Stimulated activated CD8-positive, alpha-beta memory T cell treated with anti-CD3 and anti-CD28 coated beads, Interleukin-15, amount 100 ng/mL, for 48 hours (primary cell): ENCODE data around the gene OR6B1.
"Not testable (repeated sequence)": the region's sequence is repeated elsewhere in the genome, so short reads cannot be mapped to it uniquely, and the experiment has no call there.

Experiments
- DNase-seq, 2 donors: peaks; one replicate each; pipeline ENCODE4 v3.0.0-alpha.2; 2020; ENCODE audit warnings: low read depth in 2 of 2

OR6B1 gene

DNA sequence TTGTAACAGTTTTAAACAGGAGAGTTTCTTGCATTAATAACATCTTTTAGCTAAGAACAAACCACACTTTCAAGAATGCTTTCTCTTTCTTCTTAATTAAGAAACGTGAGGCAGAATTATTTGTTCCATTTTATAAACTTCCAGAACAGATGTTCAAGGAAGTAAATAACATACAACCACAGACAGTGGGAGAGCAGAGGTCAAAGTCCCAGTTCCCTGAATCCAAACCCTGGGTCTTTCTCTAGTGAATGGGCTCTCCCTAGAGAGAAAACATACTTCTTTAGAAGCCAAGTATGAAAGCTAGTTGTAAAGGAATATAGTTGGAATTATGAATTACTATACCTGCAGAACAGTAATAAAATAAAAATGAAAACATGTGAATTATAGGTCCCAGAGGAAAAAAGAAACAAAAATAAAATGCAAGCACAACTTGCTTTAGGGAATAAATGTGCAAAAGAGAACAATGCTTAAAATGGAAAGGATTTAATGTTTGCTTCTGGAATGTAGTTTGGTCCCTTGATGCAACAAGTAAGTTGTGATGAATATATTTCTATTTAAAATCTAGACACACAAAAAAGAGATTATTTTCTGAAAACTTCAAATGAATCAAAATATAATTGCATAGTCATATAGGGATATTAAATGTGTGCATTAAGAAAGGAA is 6.0 kb downstream of the OR6B1 start:
- no peak for DNase-seq

DNA sequence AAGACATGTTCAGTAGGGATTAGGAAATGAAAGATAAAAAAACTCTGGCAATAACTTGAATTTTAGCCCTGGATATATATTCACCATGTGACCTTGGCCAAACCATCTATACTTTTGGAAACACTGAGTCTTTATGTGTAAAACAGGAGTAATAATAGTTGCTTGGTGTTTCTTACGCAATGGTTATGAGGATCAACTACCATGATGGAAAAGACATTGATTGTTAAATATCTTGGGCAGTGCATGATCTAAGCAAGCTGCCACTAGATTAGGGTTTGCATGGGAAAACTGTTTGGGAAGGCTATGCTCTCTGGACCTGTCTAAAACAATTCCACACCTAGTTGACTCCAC is 6.5 kb downstream of the OR6B1 start:
- DNase-seq = no peak

- DNase-seq = no peak
Measured at GRCh38 chr7:144009361-144009760, 9.2 kb downstream of the OR6B1 start.

DNA sequence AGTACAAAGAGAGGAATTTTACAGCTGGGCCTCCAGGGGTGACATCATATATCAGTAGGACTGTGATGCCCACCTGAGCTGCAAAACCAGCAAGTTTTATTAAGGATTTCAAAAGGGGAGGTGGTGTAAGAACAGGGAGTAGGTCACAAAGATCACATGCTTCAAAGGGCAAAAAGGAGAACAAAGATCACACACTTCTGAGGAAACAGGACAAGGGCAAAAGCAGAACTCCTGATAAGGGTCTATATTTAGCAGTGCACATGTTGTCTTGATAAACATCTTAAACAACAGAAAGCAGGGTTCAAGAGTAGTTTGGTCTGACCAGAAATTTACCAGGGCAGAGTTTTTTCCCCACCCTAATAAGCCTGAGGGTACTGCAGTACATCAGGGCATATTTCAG is 9.9 kb downstream of the OR6B1 start:
- not testable (repeated sequence) for DNase-seq

- not testable (repeated sequence) for DNase-seq
Measured at GRCh38 chr7:144010821-144011220, 10.7 kb downstream of the OR6B1 start.

- DNase-seq = no peak
Measured at GRCh38 chr7:144011458-144012230, 11.5 kb downstream of the OR6B1 start.

DNA sequence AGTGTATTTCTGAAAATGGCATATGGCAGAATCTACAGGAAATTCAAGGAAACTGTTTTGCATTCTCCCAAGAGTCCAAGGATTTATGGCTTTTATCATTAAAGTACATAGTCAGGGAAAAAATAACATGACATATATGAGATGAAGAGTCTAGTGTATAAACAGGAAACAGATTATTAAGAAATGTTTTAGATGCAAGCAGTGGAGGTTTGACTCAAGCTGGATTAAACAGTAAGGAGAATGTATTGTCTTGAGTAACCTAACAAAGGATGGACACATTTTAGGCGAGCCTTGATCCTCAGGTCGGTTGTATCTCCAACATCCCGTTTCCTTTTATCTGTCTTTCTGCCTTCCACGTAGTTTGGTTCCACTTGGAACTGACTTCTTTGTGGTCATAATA is 17.9 kb downstream of the OR6B1 start:
- no peak for DNase-seq

GRCh38 chr7:144019457-144019856 is 19.3 kb downstream of the OR6B1 start:
- no peak for DNase-seq

DNA sequence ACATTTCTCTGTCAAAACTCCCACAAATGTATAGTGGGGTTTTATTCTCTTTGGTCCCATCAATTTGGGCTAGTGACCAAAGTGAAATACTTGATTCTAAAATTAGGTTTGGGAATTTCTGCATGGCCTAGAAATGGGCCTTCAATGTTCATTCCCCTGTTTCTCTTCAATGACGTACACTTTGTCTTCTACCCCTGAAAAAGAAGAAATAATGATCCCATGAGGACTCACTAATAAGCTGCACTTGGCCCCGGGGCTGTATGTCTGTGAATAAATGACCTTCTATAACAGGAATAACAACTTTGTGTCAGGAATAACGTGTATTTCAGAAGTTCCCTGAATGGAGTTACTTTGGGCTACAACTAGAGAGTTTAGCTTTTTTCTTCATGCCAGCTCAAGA is 20.2 kb downstream of the OR6B1 start:
- no peak for DNase-seq

DNA sequence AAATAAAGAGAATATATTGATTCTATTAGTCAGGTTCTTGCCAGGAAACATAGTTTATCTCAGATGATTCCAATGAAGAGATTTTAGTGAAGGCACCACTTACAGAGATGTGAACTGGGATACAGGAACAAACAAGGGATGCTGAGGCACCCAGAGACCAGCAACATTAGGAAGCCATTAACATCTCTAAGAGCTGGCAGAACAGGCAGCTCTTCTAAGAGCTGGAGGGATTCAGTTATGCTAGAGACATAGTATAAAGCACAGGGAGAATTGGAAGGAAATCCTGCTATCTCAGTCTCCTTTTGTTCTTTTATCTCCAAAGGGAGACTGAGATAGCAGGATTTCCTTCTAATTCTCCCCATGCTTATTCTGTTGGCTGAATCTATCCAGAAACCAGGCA is 22.0 kb downstream of the OR6B1 start:
- no peak for DNase-seq

DNA sequence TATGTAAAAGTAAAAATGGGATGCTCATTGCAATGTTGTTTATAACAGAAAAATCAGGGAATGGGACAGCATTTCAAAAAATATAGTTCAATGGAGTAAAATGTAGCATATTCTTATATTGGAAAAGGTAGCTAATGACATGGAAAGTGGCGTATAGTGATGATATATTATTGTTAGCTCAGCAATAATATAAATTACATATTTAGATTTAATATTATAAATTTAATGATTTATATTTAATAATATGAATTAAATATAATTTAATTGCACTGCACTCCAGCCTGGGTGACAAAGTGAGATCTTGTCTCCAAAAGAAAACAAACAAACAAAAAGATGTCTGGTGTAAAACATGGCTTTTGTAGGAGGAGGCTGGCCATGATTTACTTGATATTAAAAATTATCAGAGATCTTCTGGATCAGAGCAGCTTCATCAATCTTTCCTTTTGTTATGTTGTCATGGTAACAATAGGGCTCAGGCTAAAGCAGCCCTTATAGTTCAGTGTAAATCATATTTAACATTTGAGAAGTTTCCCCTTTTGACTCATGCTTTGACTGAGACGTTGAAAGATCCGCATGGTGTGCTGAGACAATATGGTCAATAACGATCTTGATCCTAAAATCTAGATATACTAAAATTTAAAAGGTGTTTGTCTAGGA is 23.2 kb downstream of the OR6B1 start:
- no peak for DNase-seq

DNA sequence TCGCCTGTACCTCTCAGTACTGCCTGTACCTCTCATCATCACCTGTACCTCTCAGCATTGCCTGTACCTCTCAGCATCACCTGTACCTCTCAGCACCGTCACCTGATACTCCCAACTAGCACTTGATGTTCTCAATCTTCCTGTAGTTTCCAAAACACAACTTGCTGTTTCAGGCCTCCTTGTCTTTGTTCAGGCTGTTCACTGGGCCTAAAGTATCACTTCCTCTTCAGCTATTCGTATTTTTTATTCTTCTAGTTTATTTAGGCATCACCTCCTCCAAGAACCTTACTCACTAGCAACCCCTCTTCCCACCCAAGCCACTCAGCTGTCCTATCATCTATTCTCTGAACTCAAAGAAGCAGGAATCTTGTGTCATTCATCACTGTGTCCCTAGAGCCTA is 24.1 kb downstream of the OR6B1 start:
- no peak for DNase-seq

DNA sequence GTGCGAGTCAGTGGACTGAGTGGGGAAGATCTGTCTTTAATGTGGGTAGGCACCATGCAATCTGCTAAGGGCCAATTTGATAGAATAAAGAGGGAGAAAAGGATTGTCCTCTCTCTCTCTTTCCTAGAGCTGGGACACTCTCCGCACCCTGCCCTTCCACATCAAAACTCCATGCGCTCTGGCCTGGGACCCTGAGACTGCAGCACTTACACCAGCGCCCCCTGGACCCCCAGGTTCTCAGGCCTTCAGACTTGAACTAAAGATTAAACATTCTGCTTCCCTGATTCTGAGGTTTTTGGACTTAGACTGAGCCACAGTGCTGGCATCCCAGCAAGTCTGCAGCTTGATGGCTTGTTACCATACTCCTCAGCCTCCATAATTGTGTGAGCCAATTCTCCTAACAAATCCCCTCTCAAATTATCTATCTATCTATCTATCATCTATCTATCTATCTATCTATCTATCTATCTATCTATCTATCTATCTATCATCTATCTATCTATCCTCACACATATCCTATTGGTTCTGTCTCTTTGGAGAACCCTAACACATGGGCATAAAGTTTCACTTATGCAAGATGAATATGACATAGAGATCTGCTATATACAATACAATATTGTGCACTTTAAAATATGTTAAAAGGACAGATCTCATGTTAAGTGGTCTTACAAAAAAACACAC is 26.2 kb downstream of the OR6B1 start:
- no peak for DNase-seq

DNA sequence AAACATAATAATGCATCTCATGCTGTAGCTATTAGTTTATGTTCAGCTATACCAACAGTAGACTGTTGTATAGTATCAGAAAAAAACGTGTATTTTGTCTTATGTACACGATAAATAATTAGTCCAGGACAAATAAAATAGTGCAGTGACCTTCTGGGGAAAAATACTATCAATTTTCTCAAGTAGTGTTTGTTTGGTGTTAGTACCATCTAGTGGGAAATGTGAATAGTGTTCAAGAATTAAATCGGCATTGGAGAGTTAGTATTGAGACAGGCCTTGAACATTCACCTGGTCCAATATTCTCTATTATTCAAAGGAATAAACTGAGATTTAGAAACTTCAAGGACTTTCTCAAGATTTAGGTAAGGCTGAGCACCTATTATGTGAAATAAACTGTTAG is 26.9 kb downstream of the OR6B1 start:
- DNase-seq = no peak

DNA sequence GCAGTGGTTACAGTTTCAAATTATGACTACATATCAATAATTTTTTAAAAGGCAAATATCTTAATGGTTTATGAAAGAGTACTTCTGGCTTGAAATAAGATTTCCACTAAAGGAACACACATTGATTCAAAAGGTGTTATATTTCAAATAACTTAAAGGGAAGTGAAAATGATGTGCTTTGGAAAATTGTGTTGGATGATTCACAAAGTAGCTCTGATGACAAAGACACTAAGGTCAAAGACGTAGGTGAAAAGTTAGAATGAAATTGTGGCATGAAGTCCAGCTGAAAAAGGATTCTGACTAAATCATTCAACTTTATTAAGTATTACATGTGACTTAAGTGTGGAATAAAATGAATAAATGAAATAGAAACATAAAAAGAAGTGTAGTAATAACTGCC is 27.9 kb downstream of the OR6B1 start:
- no peak for DNase-seq

- DNase-seq = no peak
Measured at GRCh38 chr7:144028547-144028946, 28.4 kb downstream of the OR6B1 start.

DNA sequence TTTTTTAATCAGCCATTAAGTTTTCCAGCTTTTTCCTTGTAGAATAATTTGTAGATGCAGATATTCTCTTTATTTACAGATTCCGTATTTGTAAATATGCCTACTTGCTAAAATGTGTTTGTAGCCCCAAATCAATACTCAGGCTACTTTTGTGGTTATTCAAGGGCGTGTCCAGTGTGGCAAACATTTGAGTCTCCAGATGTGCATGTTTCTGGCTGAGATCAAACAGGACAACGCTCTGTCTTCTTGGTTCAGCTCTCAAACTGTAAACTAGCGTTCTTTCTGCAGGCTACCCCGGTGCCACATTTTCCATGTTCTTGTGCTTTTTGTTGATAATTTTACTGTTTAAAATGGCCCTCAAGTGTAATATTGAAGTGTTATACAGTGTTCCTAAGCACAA is 32.4 kb downstream of the OR6B1 start:
- DNase-seq = no peak

DNA sequence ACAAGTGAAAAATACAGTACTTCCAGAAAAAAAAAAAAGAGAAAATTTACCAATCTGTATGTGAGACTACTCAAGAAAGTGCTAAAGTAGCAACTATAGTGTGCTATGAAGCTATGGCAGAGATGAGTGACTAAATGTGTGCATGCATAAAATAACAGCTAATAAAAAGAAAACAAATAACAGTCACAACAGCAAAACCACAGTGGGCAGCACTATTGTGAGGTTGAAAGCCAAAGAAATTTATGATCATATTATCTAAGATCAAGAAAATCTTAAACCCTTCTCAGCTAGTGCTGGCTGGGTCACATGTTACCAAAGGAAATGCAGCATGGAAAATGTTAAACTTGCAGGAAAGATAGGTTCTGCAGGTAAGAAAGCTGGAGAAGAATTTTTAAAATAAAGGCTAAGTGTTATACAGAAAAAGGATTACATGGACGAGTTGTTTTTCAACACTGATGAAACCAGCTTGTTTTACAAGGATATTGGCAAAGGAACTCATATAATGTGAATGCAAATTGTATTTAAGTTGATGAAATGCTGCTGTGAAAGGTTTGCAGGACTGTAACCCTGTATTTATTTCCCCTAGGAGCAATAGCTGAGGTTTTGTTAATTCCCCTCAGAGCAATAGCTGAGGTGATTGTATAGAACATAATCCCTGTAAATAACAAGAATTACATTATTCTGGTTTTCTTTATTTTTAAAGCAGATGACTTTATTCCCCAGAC is 33.0 kb downstream of the OR6B1 start:
- no peak for DNase-seq

GRCh38 chr7:144035385-144035784 is 35.3 kb downstream of the OR6B1 start:
- DNase-seq = no peak

GRCh38 chr7:144036302-144036885 is 36.3 kb downstream of the OR6B1 start:
- no peak for DNase-seq

- DNase-seq = no peak
Measured at GRCh38 chr7:144037414-144038035, 37.4 kb downstream of the OR6B1 start.
